K562 (cell line): Measurements from ENCODE around the gene CATSPER4. TPM values are rescaled to one million over a fixed set of nuclear protein-coding genes. Genes with fewer than 3 reads are reported as not detected.

Experiments used
- C11orf30 ChIP-seq: fragments of 450-650 bp; IDR thresholded peaks from 2 replicates; pipeline ENCODE4 v1.6.1; 2016; ENCODE audit warnings: low read depth, mild to moderate bottlenecking
- CREB3 ChIP-seq: fragments of 450-650 bp; conservative IDR thresholded peaks from 2 replicates; pipeline ENCODE4 v1.6.1; 2016; ENCODE audit warnings: missing genetic modification characterization, low read depth, mild to moderate bottlenecking, missing compliant biosample characterization, moderate library complexity
- E2F1 ChIP-seq: sonication (generic); formaldehyde crosslinking; IDR thresholded peaks from 2 replicates; pipeline ENCODE4 v1.8.1; 2023; ENCODE audit warnings: mild to moderate bottlenecking, missing genetic modification reagents, moderate library complexity
- ELF1 ChIP-seq: fragments of 200-800 bp; sonication (Bioruptor generic); IDR thresholded peaks from 2 replicates; pipeline ENCODE4 v1.6.1; 2016; ENCODE audit warnings: missing genetic modification characterization, missing compliant biosample characterization
- FOXM1 ChIP-seq, 2 experiments: fragments of 450-650 bp in 1 of 2; sonication (generic) in 1 of 2; formaldehyde crosslinking in 1 of 2; IDR thresholded peaks; 2 replicates each; pipeline versions ENCODE4 v1.6.1 to v1.9.0; 2017 to 2022; ENCODE audit warnings: low read depth in 2 of 2, mild to moderate bottlenecking in 2 of 2, missing genetic modification reagents in 1 of 2, moderate library complexity in 1 of 2
- HCFC1 ChIP-seq: IDR thresholded peaks from 2 replicates; pipeline ENCODE4 v1.6.1; 2012; ENCODE audit warnings: low read depth, low read length, improper control_type of control experiment
- JUN ChIP-seq, 2 experiments: sonication (generic) in 1 of 2; formaldehyde crosslinking in 1 of 2; IDR thresholded peaks; 2 replicates each; pipeline versions ENCODE4 v1.6.1 to v1.8.0; 2012 to 2022; ENCODE audit warnings: borderline replicate concordance in 2 of 2, mild to moderate bottlenecking in 2 of 2, improper control_type of control experiment in 1 of 2, low read depth in 1 of 2, low read length in 1 of 2, missing genetic modification reagents in 1 of 2
- NFATC3 ChIP-seq: fragments of 450-650 bp; IDR thresholded peaks from 2 replicates; pipeline ENCODE4 v1.6.1; 2017; ENCODE audit warnings: mild to moderate bottlenecking
- NFIC ChIP-seq: fragments of 450-650 bp; IDR thresholded peaks from 2 replicates; pipeline ENCODE4 v1.6.1; 2017; ENCODE audit warnings: mild to moderate bottlenecking, inconsistent platforms
- NR0B1 ChIP-seq: fragments of 450-650 bp; IDR thresholded peaks from one replicate; pipeline ENCODE4 v1.6.1; 2018; ENCODE audit warnings: mild to moderate bottlenecking, moderate library complexity; ENCODE audit not compliant: partially characterized antibody
- NR2F6 ChIP-seq: fragments of 450-650 bp; formaldehyde crosslinking; IDR thresholded peaks from 2 replicates; pipeline ENCODE4 v1.4.0; 2020; ENCODE audit warnings: mild to moderate bottlenecking
- ZBTB40 ChIP-seq, 2 experiments: fragments of 450-650 bp in 1 of 2; sonication (generic) in 1 of 2; formaldehyde crosslinking in 1 of 2; IDR thresholded peaks; 2 replicates each; pipeline versions ENCODE4 v1.7.1 to v1.9.0; 2016 to 2022; ENCODE audit warnings: inconsistent platforms in 1 of 2, mild to moderate bottlenecking in 1 of 2, missing genetic modification reagents in 1 of 2
- ZNF431 ChIP-seq: sonication (generic); formaldehyde crosslinking; IDR thresholded peaks from 2 replicates; pipeline ENCODE4 v1.8.0; 2022; ENCODE audit warnings: mild to moderate bottlenecking, missing genetic modification reagents
- polyA plus RNA-seq, 8 experiments: library from polyadenylated mRNA; depleted of rRNA in 4 of 8; stranded (reverse) in 5 of 8; unstranded in 3 of 8; fragments of >200 nt; fragmentation: Nextera tagmentation in 2 of 8; fragmentation: Illumina TruSeq in 1 of 8; extraction: Ambion mirVana in 2 of 8; extraction: Trizol in 1 of 8; gene quantifications; 2 replicates each; pipeline versions ENCODE4 v1.2.1 to v1.2.3, GENCODE V29; 2011 to 2014; ENCODE audit warnings: inconsistent platforms in 1 of 8, missing spikeins in 1 of 8
- total RNA-seq, 7 experiments: library from RNA; depleted of rRNA in 6 of 7; stranded (reverse); fragments of >200 nt in 6 of 7; fragmentation: Illumina TruSeq in 2 of 7; extraction: Trizol in 2 of 7; gene quantifications; 2 replicates each; pipeline versions ENCODE4 v1.2.1 to v1.2.3, GENCODE V29; 2011 to 2021; ENCODE audit warnings: low replicate concordance in 1 of 7

The CATSPER4 gene
- total and polyA plus RNA-seq, 9 of the 15 experiments (the other 6 are each of a cell fraction or from before 2014, with no cell fraction given) = 0.04 to 0.13 TPM; not detected in 7

- no peak; the same call in 1 of the 2 replicates for TF ChIP-seq FOXM1 (IDR thresholded peaks at IDR 0.05; ENCODE audit: low read depth)
- TF ChIP-seq FOXM1 (CRISPR knock-in tag; IDR thresholded peaks at IDR 0.05; ENCODE audit: low read depth) = no peak
- no peak; the same call in 1 of the 2 replicates for TF ChIP-seq JUN (IDR thresholded peaks at IDR 0.05; ENCODE audit: borderline replicate concordance, low read depth, low read length)
- TF ChIP-seq JUN (CRISPR knock-in tag; IDR thresholded peaks at IDR 0.05; ENCODE audit: borderline replicate concordance) = peak; percentile 58; the same call in 1 of the 2 replicates
- TF ChIP-seq ZNF431 (CRISPR knock-in tag) = no peak
- peak; percentile 30 for TF ChIP-seq NFIC
- TF ChIP-seq NR2F6 (CRISPR knock-in tag) = no peak
- TF ChIP-seq CREB3 = no peak
- TF ChIP-seq NR0B1 = no peak
- no peak for TF ChIP-seq NFATC3
- no peak for TF ChIP-seq ELF1 (tag)
- TF ChIP-seq E2F1 (CRISPR knock-in tag) = peak; percentile 75; the same call in 1 of the 2 replicates
- no peak; the same call in 1 of the 2 replicates for TF ChIP-seq ZBTB40 (IDR thresholded peaks at IDR 0.05)
- no peak for TF ChIP-seq ZBTB40 (CRISPR knock-in tag; IDR thresholded peaks at IDR 0.05)
- no peak for TF ChIP-seq C11orf30
- peak; percentile 17; the same call in 1 of the 2 replicates for TF ChIP-seq HCFC1
Observed at GRCh38 chr1:26233903-26234643, 43.7 kb downstream of the CATSPER4 start, which contains the start of gene CEP85 (continued).
